DOHH2 (cell line): ENCODE data around the gene ALDH3A2.

Source experiments
- EZH2phosphoT487 ChIP-seq: fragments of 200-600 bp; sonication (generic); IDR thresholded peaks from 2 replicates; pipeline ENCODE4 v1.6.1; 2017; ENCODE audit warnings: borderline replicate concordance, mild to moderate bottlenecking, antibody characterized with exemption, low read length, moderate library complexity, mixed read lengths
- TF ChIP-seq, protein P1 (sequence below): fragments of 200-600 bp; sonication (generic); IDR thresholded peaks from one replicate; pipeline ENCODE4 v1.5.1; 2014; ENCODE audit warnings: antibody characterized with exemption, mild to moderate bottlenecking, low read depth, low read length; ENCODE audit not compliant: poor library complexity, severe bottlenecking

DNA sequence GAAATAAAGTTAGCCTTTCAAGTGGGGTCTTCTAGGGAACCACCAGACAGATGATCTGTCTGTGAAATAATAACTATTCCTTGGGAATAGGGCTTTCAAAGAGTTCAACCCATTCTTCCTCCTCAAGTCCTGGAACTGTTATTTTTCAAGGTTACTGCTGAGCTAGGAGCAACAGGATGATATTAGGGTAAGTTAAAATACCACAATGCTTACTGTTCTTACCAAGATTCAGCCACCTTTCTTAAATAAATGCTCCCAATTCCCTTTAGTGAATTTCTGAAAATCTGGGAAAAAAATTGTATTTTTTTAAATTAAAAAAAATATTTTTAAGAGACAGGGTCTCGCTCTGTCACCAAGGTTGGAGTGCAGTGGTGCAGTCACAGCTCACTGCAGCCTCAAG is 26.9 kb upstream of the ALDH3A2 start:
- TF ChIP-seq, protein P1, sequence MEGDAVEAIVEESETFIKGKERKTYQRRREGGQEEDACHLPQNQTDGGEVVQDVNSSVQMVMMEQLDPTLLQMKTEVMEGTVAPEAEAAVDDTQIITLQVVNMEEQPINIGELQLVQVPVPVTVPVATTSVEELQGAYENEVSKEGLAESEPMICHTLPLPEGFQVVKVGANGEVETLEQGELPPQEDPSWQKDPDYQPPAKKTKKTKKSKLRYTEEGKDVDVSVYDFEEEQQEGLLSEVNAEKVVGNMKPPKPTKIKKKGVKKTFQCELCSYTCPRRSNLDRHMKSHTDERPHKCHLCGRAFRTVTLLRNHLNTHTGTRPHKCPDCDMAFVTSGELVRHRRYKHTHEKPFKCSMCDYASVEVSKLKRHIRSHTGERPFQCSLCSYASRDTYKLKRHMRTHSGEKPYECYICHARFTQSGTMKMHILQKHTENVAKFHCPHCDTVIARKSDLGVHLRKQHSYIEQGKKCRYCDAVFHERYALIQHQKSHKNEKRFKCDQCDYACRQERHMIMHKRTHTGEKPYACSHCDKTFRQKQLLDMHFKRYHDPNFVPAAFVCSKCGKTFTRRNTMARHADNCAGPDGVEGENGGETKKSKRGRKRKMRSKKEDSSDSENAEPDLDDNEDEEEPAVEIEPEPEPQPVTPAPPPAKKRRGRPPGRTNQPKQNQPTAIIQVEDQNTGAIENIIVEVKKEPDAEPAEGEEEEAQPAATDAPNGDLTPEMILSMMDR: no peak
- TF ChIP-seq EZH2phosphoT487: no peak
